ENCODE data around the gene TSPEAR.
"Not testable (repeated sequence)": the region's sequence is repeated elsewhere in the genome, so short reads cannot be mapped to it uniquely, and the experiment has no call there.

TSPEAR gene

GRCh38 chr21:44507673-44508425 lies 203.5 kb downstream of the TSPEAR start:
- no peaks in the 10 kb centered on the region for H3K27me3 ChIP-seq (ENCODE audit: control insufficient read depth, insufficient read depth, low read length)
- no peak overlapping the region for H3K27ac ChIP-seq (ENCODE audit: low read depth, low read length)
- H3K9me3 ChIP-seq (ENCODE audit: control insufficient read depth, insufficient read depth, low read length): no peaks in the 10 kb centered on the region
- no peak overlapping the region for H3K4me3 ChIP-seq (ENCODE audit: low read depth, low read length)
- no peaks in the 10 kb centered on the region for H3K36me3 ChIP-seq (ENCODE audit: control insufficient read depth, insufficient read depth, low read length)
- H3K9ac ChIP-seq (ENCODE audit: low read depth, low read length): no peak overlapping the region
- no peaks in the 10 kb centered on the region for H3K4me1 ChIP-seq (ENCODE audit: control insufficient read depth, insufficient read depth, low read length)

GRCh38 chr21:44506279-44507255 lies 204.8 kb downstream of the TSPEAR start:
- H3K4me3 ChIP-seq (ENCODE audit: low read depth, low read length): no peak overlapping the region
- H3K9ac ChIP-seq (ENCODE audit: low read depth, low read length): no peak overlapping the region
- H3K4me1 ChIP-seq (ENCODE audit: control insufficient read depth, insufficient read depth, low read length): no peaks in the 10 kb centered on the region
- no peaks in the 10 kb centered on the region for H3K27me3 ChIP-seq (ENCODE audit: control insufficient read depth, insufficient read depth, low read length)
- H3K27ac ChIP-seq (ENCODE audit: low read depth, low read length): no peak overlapping the region
- H3K9me3 ChIP-seq (ENCODE audit: control insufficient read depth, insufficient read depth, low read length): no peaks in the 10 kb centered on the region
- no peaks in the 10 kb centered on the region for H3K36me3 ChIP-seq (ENCODE audit: control insufficient read depth, insufficient read depth, low read length)

- Histone ChIP-seq H3K9me3 (ENCODE audit: control insufficient read depth, insufficient read depth, low read length) (no peaks in the 10 kb centered on the region), H3K9ac (ENCODE audit: low read depth, low read length) (no peak overlapping the region), H3K27me3 (ENCODE audit: control insufficient read depth, insufficient read depth, low read length) (no peaks in the 10 kb centered on the region), H3K36me3 (ENCODE audit: control insufficient read depth, insufficient read depth, low read length) (no peaks in the 10 kb centered on the region), H3K4me1 (ENCODE audit: control insufficient read depth, insufficient read depth, low read length) (no peaks in the 10 kb centered on the region), H3K27ac (ENCODE audit: low read depth, low read length) (no peak overlapping the region), H3K4me3 (ENCODE audit: low read depth, low read length) (no peak overlapping the region)
These were observed 205.6 kb downstream of the TSPEAR start for GRCh38 chr21:44505673-44506278.

- Histone ChIP-seq H3K9me3 (ENCODE audit: control insufficient read depth, insufficient read depth, low read length) (no peaks in the 10 kb centered on the region), H3K4me1 (ENCODE audit: control insufficient read depth, insufficient read depth, low read length) (no peaks in the 10 kb centered on the region), H3K36me3 (ENCODE audit: control insufficient read depth, insufficient read depth, low read length) (no peaks in the 10 kb centered on the region), H3K9ac (ENCODE audit: low read depth, low read length) (no peak overlapping the region), H3K4me3 (ENCODE audit: low read depth, low read length) (no peak overlapping the region), H3K27me3 (ENCODE audit: control insufficient read depth, insufficient read depth, low read length) (no peaks in the 10 kb centered on the region), H3K27ac (ENCODE audit: low read depth, low read length) (no peak overlapping the region)
These were observed 207.4 kb downstream of the TSPEAR start for GRCh38 chr21:44503901-44504399.

GRCh38 chr21:44503006-44503889 lies 208.1 kb downstream of the TSPEAR start:
- H3K9me3 ChIP-seq (ENCODE audit: control insufficient read depth, insufficient read depth, low read length); H3K27me3 ChIP-seq (ENCODE audit: control insufficient read depth, insufficient read depth, low read length); H3K9ac ChIP-seq (ENCODE audit: low read depth, low read length); H3K4me3 ChIP-seq (ENCODE audit: low read depth, low read length); H3K27ac ChIP-seq (ENCODE audit: low read depth, low read length); H3K36me3 ChIP-seq (ENCODE audit: control insufficient read depth, insufficient read depth, low read length); H3K4me1 ChIP-seq (ENCODE audit: control insufficient read depth, insufficient read depth, low read length): not testable (repeated sequence)

GRCh38 chr21:44502171-44502958 lies 209.0 kb downstream of the TSPEAR start:
- no peak overlapping the region for H3K27ac ChIP-seq (ENCODE audit: low read depth, low read length)
- no peak overlapping the region for H3K4me3 ChIP-seq (ENCODE audit: low read depth, low read length)
- no peaks in the 10 kb centered on the region for H3K27me3 ChIP-seq (ENCODE audit: control insufficient read depth, insufficient read depth, low read length)
- no peaks in the 10 kb centered on the region for H3K9me3 ChIP-seq (ENCODE audit: control insufficient read depth, insufficient read depth, low read length)
- peaks cover 8% of the 10 kb centered on the region; the same call in 1 of the 2 replicates for H3K4me1 ChIP-seq (ENCODE audit: control insufficient read depth, insufficient read depth, low read length)
- no peak overlapping the region for H3K9ac ChIP-seq (ENCODE audit: low read depth, low read length)
- no peaks in the 10 kb centered on the region for H3K36me3 ChIP-seq (ENCODE audit: control insufficient read depth, insufficient read depth, low read length)

- Histone ChIP-seq H3K27me3 (ENCODE audit: control insufficient read depth, insufficient read depth, low read length) (no peaks in the 10 kb centered on the region), H3K27ac (ENCODE audit: low read depth, low read length) (no peak overlapping the region), H3K36me3 (ENCODE audit: control insufficient read depth, insufficient read depth, low read length) (no peaks in the 10 kb centered on the region), H3K4me3 (ENCODE audit: low read depth, low read length) (no peak overlapping the region), H3K4me1 (ENCODE audit: control insufficient read depth, insufficient read depth, low read length) (peaks cover 18% of the 10 kb centered on the region), H3K9ac (ENCODE audit: low read depth, low read length) (no peak overlapping the region), H3K9me3 (ENCODE audit: control insufficient read depth, insufficient read depth, low read length) (no peaks in the 10 kb centered on the region)
These were observed 211.3 kb downstream of the TSPEAR start for GRCh38 chr21:44500111-44500510.

- no peaks in the 10 kb centered on the region for H3K36me3 ChIP-seq (ENCODE audit: control insufficient read depth, insufficient read depth, low read length)
- no peak overlapping the region for H3K4me3 ChIP-seq (ENCODE audit: low read depth, low read length)
- H3K27me3 ChIP-seq (ENCODE audit: control insufficient read depth, insufficient read depth, low read length): no peaks in the 10 kb centered on the region
- H3K27ac ChIP-seq (ENCODE audit: low read depth, low read length): no peak overlapping the region
- H3K4me1 ChIP-seq (ENCODE audit: control insufficient read depth, insufficient read depth, low read length): peaks cover 18% of the 10 kb centered on the region
- H3K9ac ChIP-seq (ENCODE audit: low read depth, low read length): no peak overlapping the region
- H3K9me3 ChIP-seq (ENCODE audit: control insufficient read depth, insufficient read depth, low read length): no peaks in the 10 kb centered on the region
These were observed 211.7 kb downstream of the TSPEAR start for GRCh38 chr21:44499631-44500030.

GRCh38 chr21:44499211-44499560 lies 212.2 kb downstream of the TSPEAR start:
- Histone ChIP-seq H3K36me3 (ENCODE audit: control insufficient read depth, insufficient read depth, low read length) (no peaks in the 10 kb centered on the region), H3K27me3 (ENCODE audit: control insufficient read depth, insufficient read depth, low read length) (no peaks in the 10 kb centered on the region), H3K27ac (ENCODE audit: low read depth, low read length) (no peak overlapping the region), H3K9ac (ENCODE audit: low read depth, low read length) (no peak overlapping the region), H3K9me3 (ENCODE audit: control insufficient read depth, insufficient read depth, low read length) (no peaks in the 10 kb centered on the region), H3K4me1 (ENCODE audit: control insufficient read depth, insufficient read depth, low read length) (peaks cover 18% of the 10 kb centered on the region), H3K4me3 (ENCODE audit: low read depth, low read length) (no peak overlapping the region)

Data from HUES48 (cell line).